ENCODE results near the gene FGF14. TPM values are rescaled to one million over a fixed set of nuclear protein-coding genes. Genes with fewer than 3 reads are reported as not detected.

The FGF14 gene
- total and polyA plus RNA-seq, 2 donors (not counting 1 experiment from before 2014, with no cell fraction given), result under 0.01 TPM; not detected in 1

DNA sequence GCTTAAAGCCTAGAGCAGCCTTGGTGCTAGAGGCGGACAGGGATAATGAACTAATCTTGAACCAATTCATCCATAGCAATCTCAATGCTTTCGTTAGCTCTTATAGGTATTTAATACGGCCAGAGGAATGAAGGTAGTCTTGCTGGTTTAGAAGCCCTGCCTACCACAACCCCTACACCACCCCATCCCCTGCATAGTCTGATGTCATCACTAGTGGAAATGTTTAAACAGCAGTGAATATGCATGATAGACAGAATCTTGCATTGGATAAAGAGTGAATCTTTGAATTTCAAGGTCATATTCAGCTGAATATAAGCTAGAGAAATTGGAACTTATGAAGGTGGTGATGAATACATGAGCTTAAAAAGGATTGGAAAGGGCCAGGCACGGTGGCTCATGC lies 627.5 kb downstream of the FGF14 start:
- H3K9me3 Mint-ChIP-seq (ENCODE audit: insufficient read depth), result no peaks in the 10 kb centered on the region
- H4K20me1 ChIP-seq (ENCODE audit: control insufficient read depth, insufficient read depth, low read length, poor library complexity, severe bottlenecking), result no peaks in the 10 kb centered on the region
- no peak overlapping the region for H3K4me3 Mint-ChIP-seq
- H3K27ac Mint-ChIP-seq, result no peak overlapping the region
- no peak for ATAC-seq (ENCODE audit: low read depth)
- no peaks in the 10 kb centered on the region for H3K4me1 Mint-ChIP-seq
- POLR2A ChIA-PET, result no interaction called here
- CTCF ChIA-PET, result no interaction called here
- H3K27me3 ChIP-seq (replicated peaks in 1 of 4; ENCODE audit: control extremely low read depth in 1 of 4, control insufficient read depth in 3 of 4, insufficient read depth in 4 of 4, low read length in 3 of 4), result no peaks in the 10 kb centered on the region
- 88% methylated on average over 1 of the region's 4 CpGs for WGBS (ENCODE audit: insufficient coverage)
- no peak overlapping the region for H3K27ac ChIP-seq (ENCODE audit: low read length in 2 of 2)
- H2AFZ ChIP-seq (ENCODE audit: insufficient read depth, low read depth, low read length, poor library complexity, severe bottlenecking), result no peak overlapping the region
- no peaks in the 10 kb centered on the region for H3K4me1 ChIP-seq (ENCODE audit: control insufficient read depth in 2 of 2, insufficient read depth in 2 of 2, low read length in 2 of 2)
- H3K9me3 ChIP-seq (ENCODE audit: control extremely low read depth in 1 of 3, control insufficient read depth in 2 of 3, insufficient read depth in 1 of 3, low read length in 2 of 3), result no peaks in the 10 kb centered on the region
- TF ChIP-seq CTCF (IDR thresholded peaks at IDR 0.05) (no peak), EZH2 (IDR thresholded peaks at IDR 0.05; ENCODE audit: borderline replicate concordance, insufficient read depth, low read depth, low read length, poor library complexity, severe bottlenecking) (no peak)
- no peaks in the 10 kb centered on the region for H3K27me3 Mint-ChIP-seq
- DNase-seq, result no peak
- H3K79me2 ChIP-seq (ENCODE audit: control insufficient read depth, insufficient read depth, low read length), result no peaks in the 10 kb centered on the region
- H3K36me3 ChIP-seq (replicated peaks in 1 of 2; ENCODE audit: control extremely low read depth in 1 of 2, control insufficient read depth in 1 of 2, extremely low read depth in 1 of 2, insufficient read depth in 2 of 2, low read length in 1 of 2), result no peaks in the 10 kb centered on the region
- H3K4me3 ChIP-seq (ENCODE audit: control extremely low read depth in 1 of 5, extremely low read depth in 1 of 5, insufficient read depth in 1 of 5, low read depth in 2 of 5, low read length in 4 of 5), result no peak overlapping the region
- H3K9ac ChIP-seq (ENCODE audit: low read length), result no peak overlapping the region
- no peak overlapping the region for H3K4me2 ChIP-seq (replicated peaks; ENCODE audit: low read depth, low read length, poor library complexity, severe bottlenecking)
- intact Hi-C loops (cut with micrococcal nuclease), result no loop called here

- ChIA-PET POLR2A (no interaction called here), CTCF (no interaction called here)
- H4K20me1 ChIP-seq (ENCODE audit: control insufficient read depth, insufficient read depth, low read length, poor library complexity, severe bottlenecking), result no peaks in the 10 kb centered on the region
- H3K27ac ChIP-seq (ENCODE audit: low read length in 2 of 2), result no peak overlapping the region
- H3K4me3 ChIP-seq (ENCODE audit: control extremely low read depth in 1 of 5, extremely low read depth in 1 of 5, insufficient read depth in 1 of 5, low read depth in 2 of 5, low read length in 4 of 5), result no peak overlapping the region
- no peaks in the 10 kb centered on the region for H3K79me2 ChIP-seq (ENCODE audit: control insufficient read depth, insufficient read depth, low read length)
- no peak overlapping the region for H3K4me2 ChIP-seq (replicated peaks; ENCODE audit: low read depth, low read length, poor library complexity, severe bottlenecking)
- no peak overlapping the region for H3K4me3 Mint-ChIP-seq
- no peak overlapping the region for H3K27ac Mint-ChIP-seq
- ATAC-seq (ENCODE audit: low read depth), result no peak
- no peaks in the 10 kb centered on the region for H3K27me3 Mint-ChIP-seq
- H2AFZ ChIP-seq (ENCODE audit: insufficient read depth, low read depth, low read length, poor library complexity, severe bottlenecking), result no peak overlapping the region
- no peak overlapping the region for H3K9ac ChIP-seq (ENCODE audit: low read length)
- DNase-seq, result no peak
- H3K27me3 ChIP-seq (replicated peaks in 1 of 4; ENCODE audit: control extremely low read depth in 1 of 4, control insufficient read depth in 3 of 4, insufficient read depth in 4 of 4, low read length in 3 of 4), result no peaks in the 10 kb centered on the region
- intact Hi-C loops (cut with micrococcal nuclease), result no loop called here
- H3K9me3 Mint-ChIP-seq (ENCODE audit: insufficient read depth), result no peaks in the 10 kb centered on the region
- WGBS (ENCODE audit: insufficient coverage), result no CpG with 5 or more reads among the region's 2 CpGs
- H3K9me3 ChIP-seq (ENCODE audit: control extremely low read depth in 1 of 3, control insufficient read depth in 2 of 3, insufficient read depth in 1 of 3, low read length in 2 of 3), result no peaks in the 10 kb centered on the region
- no peaks in the 10 kb centered on the region for H3K4me1 Mint-ChIP-seq
- no peaks in the 10 kb centered on the region for H3K36me3 ChIP-seq (replicated peaks in 1 of 2; ENCODE audit: control extremely low read depth in 1 of 2, control insufficient read depth in 1 of 2, extremely low read depth in 1 of 2, insufficient read depth in 2 of 2, low read length in 1 of 2)
- no peaks in the 10 kb centered on the region for H3K4me1 ChIP-seq (ENCODE audit: control insufficient read depth in 2 of 2, insufficient read depth in 2 of 2, low read length in 2 of 2)
- TF ChIP-seq EZH2 (IDR thresholded peaks at IDR 0.05; ENCODE audit: borderline replicate concordance, insufficient read depth, low read depth, low read length, poor library complexity, severe bottlenecking), result no peak
- TF ChIP-seq CTCF (IDR thresholded peaks at IDR 0.05), result no peak
These were observed 628.8 kb downstream of the FGF14 start for GRCh38 chr13:101773062-101773461.

Data from B cell (primary cell).